Peyer's patch (tissue), 4 donors: ENCODE measurements around the gene WFIKKN2.

ENCODE experiments used
- POLR2A ChIP-seq, 2 donors: fragments of 450-650 bp; IDR thresholded peaks; one replicate each; pipeline ENCODE4 v1.5.1; 2017; ENCODE audit warnings: antibody characterized with exemption in 2 of 2, mild to moderate bottlenecking in 2 of 2, moderate library complexity in 2 of 2
- TF ChIP-seq, protein P1 (sequence below), 6 experiments: fragments of 450-650 bp in 4 of 6; fragments of 200-600 bp in 2 of 6; sonication (generic) in 1 of 6; IDR thresholded peaks; one replicate each; pipeline ENCODE4 v1.5.1; 2017 to 2019; ENCODE audit warnings: antibody characterized with exemption in 6 of 6, mild to moderate bottlenecking in 3 of 6, moderate library complexity in 1 of 6

DNA sequence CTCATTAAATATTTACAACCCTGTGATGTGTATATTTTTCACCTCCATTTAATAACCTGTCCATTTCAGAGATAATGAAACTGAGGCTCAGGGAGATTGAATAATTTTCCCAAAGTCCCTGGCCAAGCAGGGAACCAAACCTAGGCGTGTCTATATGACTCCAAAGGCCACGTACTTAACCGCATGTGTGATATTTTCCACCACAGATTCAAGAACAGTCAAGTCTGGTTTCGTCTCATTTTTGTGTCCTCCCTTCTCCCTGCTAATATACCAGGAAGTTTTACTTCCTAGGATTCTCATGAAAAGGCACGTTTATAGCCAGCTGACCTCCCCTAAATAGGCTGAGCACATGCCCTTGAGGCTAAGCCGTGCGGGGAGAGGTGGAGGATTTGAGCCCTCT lies 15.3 kb downstream of the WFIKKN2 start:
- TF ChIP-seq, protein P1, sequence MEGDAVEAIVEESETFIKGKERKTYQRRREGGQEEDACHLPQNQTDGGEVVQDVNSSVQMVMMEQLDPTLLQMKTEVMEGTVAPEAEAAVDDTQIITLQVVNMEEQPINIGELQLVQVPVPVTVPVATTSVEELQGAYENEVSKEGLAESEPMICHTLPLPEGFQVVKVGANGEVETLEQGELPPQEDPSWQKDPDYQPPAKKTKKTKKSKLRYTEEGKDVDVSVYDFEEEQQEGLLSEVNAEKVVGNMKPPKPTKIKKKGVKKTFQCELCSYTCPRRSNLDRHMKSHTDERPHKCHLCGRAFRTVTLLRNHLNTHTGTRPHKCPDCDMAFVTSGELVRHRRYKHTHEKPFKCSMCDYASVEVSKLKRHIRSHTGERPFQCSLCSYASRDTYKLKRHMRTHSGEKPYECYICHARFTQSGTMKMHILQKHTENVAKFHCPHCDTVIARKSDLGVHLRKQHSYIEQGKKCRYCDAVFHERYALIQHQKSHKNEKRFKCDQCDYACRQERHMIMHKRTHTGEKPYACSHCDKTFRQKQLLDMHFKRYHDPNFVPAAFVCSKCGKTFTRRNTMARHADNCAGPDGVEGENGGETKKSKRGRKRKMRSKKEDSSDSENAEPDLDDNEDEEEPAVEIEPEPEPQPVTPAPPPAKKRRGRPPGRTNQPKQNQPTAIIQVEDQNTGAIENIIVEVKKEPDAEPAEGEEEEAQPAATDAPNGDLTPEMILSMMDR (IDR thresholded peaks at IDR 0.05) = no peak
- no peak for TF ChIP-seq POLR2A (IDR thresholded peaks at IDR 0.05)
